ENCODE results near the gene DUSP14. TPM values are rescaled to one million over a fixed set of nuclear protein-coding genes. Genes with fewer than 3 reads are reported as not detected.
A peak's percentile ranks its signal among the peaks of the same experiment; 100 is the strongest.

DUSP14 gene
- polyA plus RNA-seq, 1 experiment, result 76.7 TPM

DNA sequence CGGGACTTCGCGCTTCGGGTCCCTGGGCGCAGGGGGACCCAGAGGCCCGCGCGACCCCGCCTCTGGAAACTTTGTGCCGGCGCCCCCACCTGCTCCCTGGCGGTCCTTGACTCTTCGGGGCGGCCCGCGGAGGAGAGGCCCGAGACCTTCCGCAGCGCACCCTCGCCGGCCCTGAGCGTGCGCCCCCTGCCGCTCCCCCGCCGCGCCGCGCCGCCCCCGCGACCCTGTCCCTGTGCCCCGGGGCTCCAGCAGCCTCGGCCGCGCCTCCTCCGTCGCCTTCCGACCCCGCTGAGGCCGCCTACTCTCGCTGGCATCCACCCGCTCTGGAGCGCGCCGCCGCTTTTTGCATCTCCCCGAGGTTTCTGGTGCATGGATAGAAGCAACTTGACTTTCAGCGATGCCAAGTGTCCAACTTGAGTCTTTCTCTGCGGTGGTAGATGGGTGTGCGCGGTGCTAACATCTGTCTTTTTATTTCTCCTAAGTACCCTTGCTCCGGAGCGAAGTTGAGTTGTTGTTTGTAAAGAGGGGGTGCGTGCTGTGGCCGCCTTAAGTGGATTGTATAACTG is 414 bp downstream of the DUSP14 start:
- H3K27ac ChIP-seq (ENCODE audit: low read depth, low read length), result peak overlapping the region; percentile 83
- peak overlapping the region; percentile 82 for H3K4me3 ChIP-seq (ENCODE audit: low read depth, low read length)
- ChIA-PET POLR2A (interaction anchor here (0.6 to 1.4 kb wide), 3 partner anchors 83 to 1379 kb away, joined by 3 to 4 read pairs (median 3); partner anchors contain the start of genes ACACA, SYNRG and TADA2A), CTCF (no interaction called here)
- no peaks in the 10 kb centered on the region; the same call in 1 of the 2 replicates for H3K9me3 ChIP-seq (ENCODE audit: control insufficient read depth, insufficient read depth, low read length)
- H3K27me3 ChIP-seq (ENCODE audit: control insufficient read depth, insufficient read depth, low read length), result no peaks in the 10 kb centered on the region
- DNase-seq (ENCODE audit: low read depth, low spot score), result no peak
- TF ChIP-seq, protein P1, sequence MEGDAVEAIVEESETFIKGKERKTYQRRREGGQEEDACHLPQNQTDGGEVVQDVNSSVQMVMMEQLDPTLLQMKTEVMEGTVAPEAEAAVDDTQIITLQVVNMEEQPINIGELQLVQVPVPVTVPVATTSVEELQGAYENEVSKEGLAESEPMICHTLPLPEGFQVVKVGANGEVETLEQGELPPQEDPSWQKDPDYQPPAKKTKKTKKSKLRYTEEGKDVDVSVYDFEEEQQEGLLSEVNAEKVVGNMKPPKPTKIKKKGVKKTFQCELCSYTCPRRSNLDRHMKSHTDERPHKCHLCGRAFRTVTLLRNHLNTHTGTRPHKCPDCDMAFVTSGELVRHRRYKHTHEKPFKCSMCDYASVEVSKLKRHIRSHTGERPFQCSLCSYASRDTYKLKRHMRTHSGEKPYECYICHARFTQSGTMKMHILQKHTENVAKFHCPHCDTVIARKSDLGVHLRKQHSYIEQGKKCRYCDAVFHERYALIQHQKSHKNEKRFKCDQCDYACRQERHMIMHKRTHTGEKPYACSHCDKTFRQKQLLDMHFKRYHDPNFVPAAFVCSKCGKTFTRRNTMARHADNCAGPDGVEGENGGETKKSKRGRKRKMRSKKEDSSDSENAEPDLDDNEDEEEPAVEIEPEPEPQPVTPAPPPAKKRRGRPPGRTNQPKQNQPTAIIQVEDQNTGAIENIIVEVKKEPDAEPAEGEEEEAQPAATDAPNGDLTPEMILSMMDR (IDR thresholded peaks at IDR 0.05; ENCODE audit: low read depth, low read length), result 0 out of 2 replicates have a peak, but pooled peaks have one; percentile 11

DNA sequence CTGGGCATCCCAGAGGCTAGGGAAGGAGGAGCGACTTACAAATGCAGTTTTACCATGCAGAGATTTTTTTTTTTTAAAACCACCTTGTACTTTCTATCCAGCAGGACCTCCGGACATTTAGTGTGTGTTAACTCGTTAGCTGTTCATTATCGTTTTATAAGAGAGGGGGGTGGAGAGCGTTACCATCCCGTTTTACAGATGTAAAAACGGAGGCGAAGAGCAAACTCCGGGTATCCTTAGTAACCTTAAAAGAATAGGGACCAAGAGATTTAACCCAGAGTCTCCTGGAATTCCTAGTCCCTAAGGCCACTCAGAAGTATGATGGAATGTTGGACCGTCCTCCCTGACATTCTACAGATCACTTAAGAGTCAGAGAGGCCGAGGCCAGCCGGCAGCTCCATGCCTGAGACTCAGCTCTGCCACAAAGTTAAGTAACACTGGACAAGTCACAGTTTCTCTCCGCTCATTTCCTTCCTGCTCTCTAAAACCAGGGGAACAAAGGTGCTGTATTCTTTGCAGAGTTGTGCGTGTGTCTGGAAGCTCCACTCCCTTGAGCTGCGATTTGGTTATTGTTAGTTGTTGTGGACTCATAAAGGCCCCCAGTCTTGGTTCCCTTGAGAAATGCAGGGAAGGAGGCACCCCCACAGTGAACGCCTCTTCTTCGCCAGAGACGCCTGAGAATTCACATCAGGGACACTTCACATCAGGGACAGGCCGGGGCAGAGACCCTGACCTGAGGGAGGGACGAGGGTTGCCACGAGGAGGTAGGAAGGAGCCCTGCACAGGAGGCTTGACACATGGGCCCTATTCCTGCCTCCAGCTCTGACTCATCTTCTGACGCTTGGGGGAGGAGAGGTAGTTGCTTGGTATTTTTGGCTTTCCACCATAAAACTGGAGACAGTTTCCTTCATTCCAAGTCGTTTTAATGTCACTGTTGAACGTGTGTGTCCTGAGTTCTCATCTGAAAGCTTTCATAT is 1.2 kb downstream of the DUSP14 start:
- DNase-seq (ENCODE audit: low read depth, low spot score), result no peak
- TF ChIP-seq, protein P1 (IDR thresholded peaks at IDR 0.05; ENCODE audit: low read depth, low read length), result no peak
- H3K27me3 ChIP-seq (ENCODE audit: control insufficient read depth, insufficient read depth, low read length), result no peaks in the 10 kb centered on the region
- ChIA-PET POLR2A (interaction anchor here (0.7 to 1.1 kb wide), 2 partner anchors 43 to 84 kb away, joined by 3 read pairs; partner anchors contain the start of genes ACACA and TADA2A), CTCF (interaction anchor here (0.9 to 1.0 kb wide), 2 partner anchors 11 to 53 kb away, joined by 3 to 4 read pairs; no protein-coding TSS in a partner anchor)
- peak overlapping the region; percentile 82 for H3K4me3 ChIP-seq (ENCODE audit: low read depth, low read length)
- peak overlapping the region; percentile 83 for H3K27ac ChIP-seq (ENCODE audit: low read depth, low read length)
- no peaks in the 10 kb centered on the region; the same call in 1 of the 2 replicates for H3K9me3 ChIP-seq (ENCODE audit: control insufficient read depth, insufficient read depth, low read length)

DNA sequence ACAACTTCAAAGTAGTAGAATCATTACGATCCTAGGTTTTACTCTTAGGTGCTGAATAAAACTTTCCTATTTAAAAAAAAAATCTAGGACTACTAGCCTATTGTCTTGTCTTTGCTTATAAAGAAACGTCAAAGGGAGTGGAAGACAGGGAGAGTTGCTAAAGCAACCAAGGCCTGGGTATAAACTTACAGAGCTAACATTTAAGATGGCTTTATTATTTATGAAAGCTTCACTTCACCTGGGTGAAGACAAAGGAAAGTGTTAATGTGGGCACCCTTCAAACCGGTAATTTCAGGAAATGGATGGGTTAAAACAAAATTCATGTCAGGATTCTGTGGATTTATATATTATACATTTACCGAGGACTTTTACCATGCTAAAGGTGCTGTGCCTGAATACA is 2.5 kb downstream of the DUSP14 start:
- H3K27ac ChIP-seq (ENCODE audit: low read depth, low read length), result no peak overlapping the region
- H3K9me3 ChIP-seq (ENCODE audit: control insufficient read depth, insufficient read depth, low read length), result no peaks in the 10 kb centered on the region; the same call in 1 of the 2 replicates
- ChIA-PET CTCF (interaction anchor here (0.9 kb wide), 1 partner anchor 10 kb away, joined by 4 read pairs; no protein-coding TSS in a partner anchor), POLR2A (no interaction called here)
- TF ChIP-seq, protein P1 (IDR thresholded peaks at IDR 0.05; ENCODE audit: low read depth, low read length), result no peak
- no peaks in the 10 kb centered on the region for H3K27me3 ChIP-seq (ENCODE audit: control insufficient read depth, insufficient read depth, low read length)
- peak overlapping the region; percentile 82 for H3K4me3 ChIP-seq (ENCODE audit: low read depth, low read length)
- DNase-seq (ENCODE audit: low read depth, low spot score), result no peak

DNA sequence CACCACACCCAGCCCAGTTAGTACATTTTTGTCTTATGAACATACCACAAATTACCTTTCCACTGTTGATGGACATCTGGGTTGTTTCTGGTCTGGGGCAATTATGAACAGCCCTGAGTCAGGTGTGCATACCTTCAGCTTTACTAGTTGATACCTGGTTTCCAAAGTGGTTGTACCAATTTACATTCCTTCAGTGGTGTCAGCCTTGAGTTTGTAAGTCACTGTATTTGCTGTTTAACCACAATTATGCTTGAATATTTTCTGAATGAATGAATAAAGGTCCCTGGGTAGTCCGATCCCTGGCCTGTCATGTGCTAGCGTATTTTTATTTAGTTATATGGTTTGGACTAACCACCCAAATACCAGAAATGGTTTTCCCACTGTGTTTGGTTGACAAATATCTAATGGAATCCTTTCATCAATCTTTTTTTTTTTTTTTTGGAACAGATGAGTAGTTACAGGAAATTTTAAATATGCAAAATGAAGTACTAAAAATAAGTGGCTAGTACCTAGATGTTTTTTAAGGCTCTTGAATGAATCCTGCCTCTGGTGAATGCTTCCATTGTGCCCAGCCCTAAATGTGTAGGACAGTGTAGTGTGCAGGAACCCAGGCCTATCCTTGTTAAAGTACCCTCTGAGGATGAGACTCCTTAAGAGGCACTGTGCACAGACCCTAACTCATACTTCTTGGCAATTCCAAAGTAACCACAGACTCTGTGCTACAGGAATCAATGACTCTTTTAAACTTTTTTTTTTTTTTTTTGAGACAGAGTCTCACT is 3.7 kb downstream of the DUSP14 start:
- TF ChIP-seq, protein P1 (IDR thresholded peaks at IDR 0.05; ENCODE audit: low read depth, low read length), result no peak
- Histone ChIP-seq H3K27me3 (ENCODE audit: control insufficient read depth, insufficient read depth, low read length) (no peaks in the 10 kb centered on the region), H3K27ac (ENCODE audit: low read depth, low read length) (peak overlapping the region; percentile 82), H3K4me3 (ENCODE audit: low read depth, low read length) (peak overlapping the region; percentile 22; the same call in 1 of the 2 replicates), H3K9me3 (ENCODE audit: control insufficient read depth, insufficient read depth, low read length) (no peaks in the 10 kb centered on the region; the same call in 1 of the 2 replicates)
- ChIA-PET POLR2A (interaction anchor here (0.6 to 0.7 kb wide), 2 partner anchors 40 to 323 kb away, joined by 3 to 10 read pairs; no protein-coding TSS in a partner anchor), CTCF (no interaction called here)
- peak; percentile 81 for DNase-seq (ENCODE audit: low read depth, low spot score)

All from AG04450 (cell line).